ENCODE data around the gene CCDC97. TPM values are rescaled to one million over a fixed set of nuclear protein-coding genes. Genes with fewer than 3 reads are reported as not detected.

Gene CCDC97
- total and polyA plus RNA-seq, 4 donors = 13.2 to 39.9 (median 20.9) TPM

- Histone ChIP-seq H3K9me3 (ENCODE audit: control insufficient read depth in 4 of 4, insufficient read depth in 3 of 4, low read length in 3 of 4) (no peaks in the 10 kb centered on the region), H3K27ac (ENCODE audit: low read depth in 1 of 2, low read length in 1 of 2) (no peak overlapping the region), H3K4me3 (no peak overlapping the region), H3K36me3 (ENCODE audit: control insufficient read depth in 4 of 4, insufficient read depth in 4 of 4, low read length in 4 of 4) (peaks cover 49 to 57% (median 50%) of the 10 kb centered on the region in 4 donors), H3K9ac (ENCODE audit: insufficient read depth in 1 of 2, low read length in 2 of 2) (no peak overlapping the region), H3K4me1 (ENCODE audit: control insufficient read depth in 5 of 5, insufficient read depth in 5 of 5, low read length in 5 of 5) (peaks cover 4 to 17% (median 8%) of the 10 kb centered on the region in 5 donors), H3K27me3 (ENCODE audit: control insufficient read depth in 3 of 3, insufficient read depth in 3 of 3, low read length in 2 of 3) (no peaks in the 10 kb centered on the region)
- no peak for DNase-seq
- 96 to 98% methylated on average over 2 of the region's 2 CpGs for WGBS, 2 donors
- no peak for ATAC-seq (ENCODE audit: insufficient read depth, low FRiP score)
- no peak for TF ChIP-seq CTCF (IDR thresholded peaks at IDR 0.05; ENCODE audit: control extremely low read depth, extremely low read depth)
Measured at GRCh38 chr19:41269055-41269454, 40.9 kb upstream of the CCDC97 start.

DNA sequence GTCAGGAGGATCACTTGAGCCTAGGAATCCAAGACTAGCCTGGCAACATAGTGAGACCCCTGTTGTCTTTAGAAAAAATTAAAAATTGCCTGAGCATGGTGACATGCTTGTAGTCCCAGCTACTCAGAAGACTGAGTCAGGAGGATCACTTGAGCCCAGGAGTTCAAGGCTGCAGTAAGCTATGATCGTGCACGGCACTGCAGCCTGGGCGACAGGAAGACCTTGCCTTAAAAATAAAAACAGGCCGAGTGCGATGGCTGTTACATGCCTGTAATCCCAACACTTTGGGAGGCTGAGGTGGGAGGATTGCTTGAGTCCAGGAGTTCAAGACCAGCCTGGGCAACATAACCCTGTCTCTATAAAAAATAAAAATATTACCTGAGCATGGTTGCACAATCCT, 40.4 kb upstream of the CCDC97 start:
- Histone ChIP-seq H3K9ac (ENCODE audit: insufficient read depth in 1 of 2, low read length in 2 of 2) (no peak overlapping the region), H3K4me3 (no peak overlapping the region), H3K36me3 (ENCODE audit: control insufficient read depth in 4 of 4, insufficient read depth in 4 of 4, low read length in 4 of 4) (peaks cover 51 to 62% (median 55%) of the 10 kb centered on the region in 4 donors), H3K4me1 (ENCODE audit: control insufficient read depth in 5 of 5, insufficient read depth in 5 of 5, low read length in 5 of 5) (peaks cover 4 to 17% (median 8%) of the 10 kb centered on the region in 5 donors), H3K27ac (ENCODE audit: low read depth in 1 of 2, low read length in 1 of 2) (no peak overlapping the region), H3K27me3 (ENCODE audit: control insufficient read depth in 3 of 3, insufficient read depth in 3 of 3, low read length in 2 of 3) (no peaks in the 10 kb centered on the region), H3K9me3 (ENCODE audit: control insufficient read depth in 4 of 4, insufficient read depth in 3 of 4, low read length in 3 of 4) (no peaks in the 10 kb centered on the region)
- ATAC-seq (ENCODE audit: insufficient read depth, low FRiP score) (no peak), DNase-seq (no peak)
- TF ChIP-seq CTCF (IDR thresholded peaks at IDR 0.05; ENCODE audit: control extremely low read depth, extremely low read depth) = no peak
- WGBS, 2 donors = 96 to 97% methylated on average over 5 of the region's 5 CpGs

DNA sequence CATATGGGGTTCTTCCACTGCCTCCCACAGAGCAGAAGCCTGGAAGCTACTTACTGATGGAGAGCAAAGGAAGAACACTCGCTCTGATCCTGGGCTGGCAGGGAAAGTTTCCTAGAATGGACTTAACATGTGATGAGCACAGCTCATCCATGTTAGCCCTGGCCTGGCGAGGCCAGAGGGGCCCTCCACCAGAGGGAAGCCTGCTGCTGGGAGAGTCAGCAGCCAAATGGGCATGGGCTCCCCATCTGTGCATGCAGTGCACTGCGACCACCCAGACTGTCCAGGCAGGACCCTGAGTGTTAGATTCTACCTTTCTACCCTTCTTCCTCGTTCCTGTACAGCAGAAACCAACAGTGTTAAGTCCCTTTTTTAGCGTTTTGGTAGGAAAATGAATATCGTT, 36.9 kb upstream of the CCDC97 start:
- Histone ChIP-seq H3K27ac (ENCODE audit: low read depth in 1 of 2, low read length in 1 of 2) (no peak overlapping the region), H3K4me3 (no peak overlapping the region), H3K9me3 (ENCODE audit: control insufficient read depth in 4 of 4, insufficient read depth in 3 of 4, low read length in 3 of 4) (no peaks in the 10 kb centered on the region), H3K9ac (ENCODE audit: insufficient read depth in 1 of 2, low read length in 2 of 2) (no peak overlapping the region), H3K36me3 (ENCODE audit: control insufficient read depth in 4 of 4, insufficient read depth in 4 of 4, low read length in 4 of 4) (peaks cover 65 to 81% (median 75%) of the 10 kb centered on the region in 4 donors), H3K27me3 (ENCODE audit: control insufficient read depth in 3 of 3, insufficient read depth in 3 of 3, low read length in 2 of 3) (no peaks in the 10 kb centered on the region), H3K4me1 (ENCODE audit: control insufficient read depth in 5 of 5, insufficient read depth in 5 of 5, low read length in 5 of 5) (no peaks in the 10 kb centered on the region)
- DNase-seq = no peak
- TF ChIP-seq CTCF (IDR thresholded peaks at IDR 0.05; ENCODE audit: control extremely low read depth, extremely low read depth) = no peak
- 91 to 94% methylated on average over 6 of the region's 6 CpGs for WGBS, 2 donors
- no peak for ATAC-seq (ENCODE audit: insufficient read depth, low FRiP score)

DNA sequence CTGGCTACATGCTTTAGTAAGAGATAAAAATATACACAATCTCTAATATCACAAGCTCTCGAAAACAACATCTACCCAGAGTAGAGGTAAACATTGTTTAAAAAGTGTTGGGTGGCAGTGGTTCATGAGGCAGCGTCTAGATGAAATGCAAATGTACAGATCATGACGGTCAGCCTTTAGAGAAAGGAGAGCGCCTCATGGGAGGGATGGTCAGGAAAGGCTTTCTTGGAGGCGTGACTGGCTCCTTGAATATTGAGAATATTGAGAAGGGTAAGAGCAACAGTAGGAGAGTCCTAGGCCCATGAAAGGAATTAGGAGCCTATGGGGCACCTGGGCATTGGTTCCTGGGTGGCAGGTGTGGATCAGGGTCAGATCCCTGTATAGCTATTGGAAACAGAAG, 35.2 kb upstream of the CCDC97 start:
- Histone ChIP-seq H3K27me3 (ENCODE audit: control insufficient read depth in 3 of 3, insufficient read depth in 3 of 3, low read length in 2 of 3) (no peaks in the 10 kb centered on the region), H3K9ac (ENCODE audit: insufficient read depth in 1 of 2, low read length in 2 of 2) (no peak overlapping the region), H3K27ac (ENCODE audit: low read depth in 1 of 2, low read length in 1 of 2) (no peak overlapping the region), H3K36me3 (ENCODE audit: control insufficient read depth in 4 of 4, insufficient read depth in 4 of 4, low read length in 4 of 4) (peaks cover 73 to 78% (median 75%) of the 10 kb centered on the region in 4 donors), H3K9me3 (ENCODE audit: control insufficient read depth in 4 of 4, insufficient read depth in 3 of 4, low read length in 3 of 4) (no peaks in the 10 kb centered on the region), H3K4me3 (no peak overlapping the region), H3K4me1 (ENCODE audit: control insufficient read depth in 5 of 5, insufficient read depth in 5 of 5, low read length in 5 of 5) (no peaks in the 10 kb centered on the region)
- DNase-seq (no peak), ATAC-seq (ENCODE audit: insufficient read depth, low FRiP score) (no peak)
- WGBS, 2 donors = 95 to 99% methylated on average over 5 of the region's 5 CpGs
- TF ChIP-seq CTCF (IDR thresholded peaks at IDR 0.05; ENCODE audit: control extremely low read depth, extremely low read depth) = no peak

All from lung (tissue), 12 donors.